Stimulated activated CD8-positive, alpha-beta memory T cell treated with anti-CD3 and anti-CD28 coated beads, Interleukin-15, amount 100 ng/mL, for 24 hours (primary cell): ENCODE data around the gene OPA1.

Experiments used
- DNase-seq: peaks from one replicate; pipeline ENCODE4 v3.0.0-alpha.2; 2020; ENCODE audit warnings: low read depth

Gene OPA1

GRCh38 chr3:193648542-193649076, 55.6 kb downstream of the OPA1 start:
- DNase-seq, result no peak

- DNase-seq, result no peak
Observed at GRCh38 chr3:193650585-193650984, 57.6 kb downstream of the OPA1 start.

GRCh38 chr3:193655831-193656433, 62.9 kb downstream of the OPA1 start:
- no peak for DNase-seq

- DNase-seq, result no peak
Observed at GRCh38 chr3:193656445-193656844, 63.4 kb downstream of the OPA1 start.

GRCh38 chr3:193656878-193657282, 63.9 kb downstream of the OPA1 start:
- no peak for DNase-seq

GRCh38 chr3:193660171-193660570, 67.2 kb downstream of the OPA1 start:
- no peak for DNase-seq

- no peak for DNase-seq
Observed at GRCh38 chr3:193660698-193661411, 67.8 kb downstream of the OPA1 start.

- no peak for DNase-seq
Observed at GRCh38 chr3:193662757-193663322, 69.8 kb downstream of the OPA1 start.

- DNase-seq, result no peak
Observed at GRCh38 chr3:193665370-193665989, 72.5 kb downstream of the OPA1 start.

- no peak for DNase-seq
Observed at GRCh38 chr3:193673845-193674244, 80.8 kb downstream of the OPA1 start.

- DNase-seq, result no peak
Observed at GRCh38 chr3:193674714-193675113, 81.7 kb downstream of the OPA1 start.

GRCh38 chr3:193677734-193678133, 84.7 kb downstream of the OPA1 start:
- DNase-seq, result no peak

GRCh38 chr3:193680220-193680619, 87.2 kb downstream of the OPA1 start:
- no peak for DNase-seq

GRCh38 chr3:193681631-193682030, 88.6 kb downstream of the OPA1 start:
- DNase-seq, result no peak

- DNase-seq, result no peak
Observed at GRCh38 chr3:193686665-193687483, 93.9 kb downstream of the OPA1 start.

GRCh38 chr3:193688834-193689714, 96.1 kb downstream of the OPA1 start:
- DNase-seq, result no peak

- DNase-seq, result no peak
Observed at GRCh38 chr3:193693774-193694173, 100.8 kb downstream of the OPA1 start.

- no peak for DNase-seq
Observed at GRCh38 chr3:193701953-193702635, 109.1 kb downstream of the OPA1 start.

GRCh38 chr3:193702967-193703366, 110.0 kb downstream of the OPA1 start:
- no peak for DNase-seq

GRCh38 chr3:193704431-193704830, 111.4 kb downstream of the OPA1 start:
- DNase-seq, result no peak
